Activated T-cell treated with anti-CD3 and anti-CD28 coated beads for 48 hours (primary cell): ENCODE measurements around the gene EFNA3.

ENCODE experiments used
- DNase-seq: peaks from one replicate; pipeline ENCODE4 v3.0.0-alpha.2; 2020; ENCODE audit warnings: low read depth

EFNA3 gene

DNA sequence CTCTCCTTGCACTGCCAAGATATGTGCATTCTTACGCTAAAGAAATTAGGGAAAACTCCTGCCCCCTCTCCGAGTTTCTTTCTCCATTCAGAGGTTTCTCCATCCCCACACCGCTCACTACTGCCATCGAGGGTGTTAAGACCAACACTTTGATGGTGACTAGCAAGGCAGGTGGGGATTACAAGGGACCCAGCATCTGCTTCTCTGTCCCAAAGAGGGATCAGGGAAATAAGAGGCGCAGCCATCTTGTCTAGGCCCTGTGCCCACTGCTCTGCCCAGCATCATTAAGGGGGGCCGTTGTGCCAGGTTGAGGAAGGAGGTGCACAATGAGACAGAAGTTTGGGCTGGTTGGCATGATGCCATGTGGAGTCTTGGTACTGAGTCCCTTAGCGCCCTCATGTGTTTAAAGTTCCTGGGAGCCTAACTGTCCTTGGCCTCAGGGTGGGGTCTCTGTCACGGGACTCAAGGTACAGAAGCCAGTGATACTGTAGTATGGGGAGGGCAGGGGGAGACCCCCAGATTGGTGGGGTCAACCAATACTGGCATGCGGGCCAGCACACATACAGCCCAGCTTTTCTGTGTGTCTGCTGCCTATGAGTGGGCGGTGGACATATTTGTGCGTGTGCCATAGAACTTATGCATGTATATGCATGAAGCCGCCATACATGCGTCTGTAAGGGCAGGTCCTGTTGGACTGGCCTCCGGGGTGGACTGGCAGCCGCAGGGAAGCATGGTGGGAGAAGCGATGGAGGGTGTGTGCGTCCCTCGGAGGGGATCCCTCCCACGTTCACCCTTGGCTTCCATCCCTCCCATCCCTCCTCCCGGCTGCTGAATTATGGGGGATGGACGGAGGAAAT lies 5.5 kb downstream of the EFNA3 start:
- no peak for DNase-seq

DNA sequence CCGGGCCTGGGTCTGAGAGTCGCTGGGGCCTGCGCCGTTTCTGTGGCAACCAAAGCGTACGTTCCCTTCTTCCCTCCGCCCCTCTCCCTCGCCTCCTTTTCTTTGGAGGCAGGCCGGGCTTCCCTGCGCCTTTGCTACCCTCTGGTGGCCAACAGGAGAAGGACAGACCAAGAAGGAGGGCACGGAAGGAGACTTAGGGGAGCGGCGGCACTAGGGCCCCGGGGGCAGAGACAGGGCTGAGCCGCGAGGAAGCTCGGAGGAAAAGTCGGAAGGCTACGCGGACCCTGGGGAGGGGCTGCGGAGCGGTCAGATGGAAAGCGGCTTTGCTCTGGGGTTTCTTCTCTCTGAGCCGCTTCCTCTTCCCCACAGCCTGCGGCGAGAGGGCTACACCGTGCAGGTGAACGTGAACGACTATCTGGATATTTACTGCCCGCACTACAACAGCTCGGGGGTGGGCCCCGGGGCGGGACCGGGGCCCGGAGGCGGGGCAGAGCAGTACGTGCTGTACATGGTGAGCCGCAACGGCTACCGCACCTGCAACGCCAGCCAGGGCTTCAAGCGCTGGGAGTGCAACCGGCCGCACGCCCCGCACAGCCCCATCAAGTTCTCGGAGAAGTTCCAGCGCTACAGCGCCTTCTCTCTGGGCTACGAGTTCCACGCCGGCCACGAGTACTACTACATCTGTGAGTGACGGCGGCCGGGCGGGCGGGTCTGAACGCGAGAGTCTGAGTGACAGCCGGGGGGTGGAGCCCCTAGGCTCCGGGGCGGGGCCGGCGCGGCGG lies 6.3 kb downstream of the EFNA3 start:
- DNase-seq, result peak; percentile 89

DNA sequence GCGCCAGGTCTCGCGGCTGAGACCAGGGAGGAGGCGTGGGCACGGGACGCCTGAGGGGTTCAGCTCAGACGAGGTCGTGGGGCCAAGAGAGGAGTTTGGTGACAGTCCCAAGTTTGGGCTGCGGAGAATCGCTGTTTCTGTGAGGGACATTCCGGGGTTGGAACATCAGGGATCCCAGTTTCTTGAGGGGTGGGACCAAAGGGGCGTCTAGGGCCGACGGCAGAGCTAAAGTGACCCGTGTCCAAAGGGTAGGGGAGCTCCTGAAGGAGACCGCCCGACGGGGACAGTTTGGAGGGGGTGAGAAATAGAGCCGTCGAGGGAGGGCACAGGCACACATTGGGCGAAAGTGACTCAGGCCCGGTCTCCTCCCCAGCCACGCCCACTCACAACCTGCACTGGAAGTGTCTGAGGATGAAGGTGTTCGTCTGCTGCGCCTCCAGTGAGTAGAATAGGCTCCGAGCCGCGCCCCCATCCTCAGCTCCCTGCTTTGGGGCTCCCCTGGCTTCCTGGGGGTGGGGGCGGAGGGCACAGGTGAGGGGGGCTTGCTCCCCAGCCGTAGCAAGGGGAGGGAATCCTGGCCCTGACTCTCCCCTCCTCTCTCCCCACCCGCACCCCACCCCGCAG lies 7.0 kb downstream of the EFNA3 start:
- DNase-seq, result peak; percentile 72

- peak; percentile 80 for DNase-seq
These were observed 7.6 kb downstream of the EFNA3 start for GRCh38 chr1:155086128-155086741.

GRCh38 chr1:155086856-155087535 lies 8.4 kb downstream of the EFNA3 start:
- DNase-seq, result no peak

DNA sequence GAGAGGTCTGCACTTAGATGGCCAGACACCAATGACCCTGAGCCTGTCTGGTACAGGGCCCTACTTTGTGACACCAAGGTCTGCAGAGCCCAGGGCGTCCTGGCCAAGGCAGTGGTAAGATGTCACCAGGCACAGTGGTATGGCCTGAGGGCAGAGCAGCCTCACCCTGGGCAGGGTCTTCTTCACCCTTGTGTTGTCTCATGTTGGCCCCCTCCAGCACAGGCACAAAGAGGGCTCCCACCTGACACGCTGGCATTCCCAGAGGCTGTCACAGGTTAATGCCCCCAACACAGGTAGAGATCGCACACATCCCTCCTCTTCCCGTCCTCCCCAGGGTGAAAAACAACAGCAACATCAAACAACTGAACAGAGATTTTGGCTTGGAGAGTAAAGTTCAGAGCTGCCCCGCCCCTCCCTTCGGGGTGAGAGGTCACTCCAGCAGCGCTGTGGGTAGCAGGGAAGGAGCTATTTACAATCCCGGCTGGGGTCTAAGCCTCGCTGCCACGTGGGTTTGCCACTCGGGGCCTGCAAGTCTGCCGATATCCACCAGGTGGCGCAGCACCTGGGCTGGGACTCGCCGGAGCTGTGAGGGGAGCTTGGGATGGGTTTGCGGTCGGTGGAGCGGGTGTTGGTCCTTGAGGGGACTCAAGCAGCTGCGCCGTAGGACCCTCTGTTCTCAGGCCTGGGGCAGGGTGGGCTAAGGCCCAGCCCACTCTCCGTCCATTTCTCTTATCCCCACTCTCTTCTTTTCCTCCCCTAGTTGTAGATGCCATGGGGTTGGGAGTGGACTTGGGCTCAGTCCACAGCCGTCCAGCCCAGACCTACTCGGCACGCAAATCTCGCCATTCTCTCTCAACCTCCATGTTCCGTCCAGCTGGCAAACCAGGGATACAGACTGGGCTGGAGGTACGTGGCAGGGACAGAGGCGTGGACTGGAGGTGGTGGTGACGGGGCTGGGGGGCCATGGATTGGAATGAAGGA lies 12.7 kb downstream of the EFNA3 start:
- DNase-seq, result peak; percentile 76

- no peak for DNase-seq
These were observed 13.5 kb downstream of the EFNA3 start for GRCh38 chr1:155092131-155092530.

DNA sequence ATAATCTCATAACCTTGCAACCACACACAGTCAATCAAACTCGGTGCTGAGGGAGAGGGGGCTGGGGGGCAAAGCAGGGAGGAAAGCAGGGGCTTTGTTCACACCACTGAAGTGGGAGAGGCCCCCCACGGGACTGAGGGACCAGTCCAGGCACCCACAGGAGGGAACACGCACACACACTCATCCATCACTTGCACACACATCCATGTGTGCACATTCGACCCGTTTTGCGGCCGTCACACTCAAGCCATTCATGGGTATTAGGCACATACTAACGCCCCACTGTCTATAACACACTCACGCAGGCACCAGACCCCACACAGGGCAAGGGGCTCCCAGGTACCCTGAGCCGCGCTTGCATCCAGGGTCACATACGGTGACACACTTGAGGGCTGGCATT lies 14.0 kb downstream of the EFNA3 start:
- DNase-seq, result no peak

DNA sequence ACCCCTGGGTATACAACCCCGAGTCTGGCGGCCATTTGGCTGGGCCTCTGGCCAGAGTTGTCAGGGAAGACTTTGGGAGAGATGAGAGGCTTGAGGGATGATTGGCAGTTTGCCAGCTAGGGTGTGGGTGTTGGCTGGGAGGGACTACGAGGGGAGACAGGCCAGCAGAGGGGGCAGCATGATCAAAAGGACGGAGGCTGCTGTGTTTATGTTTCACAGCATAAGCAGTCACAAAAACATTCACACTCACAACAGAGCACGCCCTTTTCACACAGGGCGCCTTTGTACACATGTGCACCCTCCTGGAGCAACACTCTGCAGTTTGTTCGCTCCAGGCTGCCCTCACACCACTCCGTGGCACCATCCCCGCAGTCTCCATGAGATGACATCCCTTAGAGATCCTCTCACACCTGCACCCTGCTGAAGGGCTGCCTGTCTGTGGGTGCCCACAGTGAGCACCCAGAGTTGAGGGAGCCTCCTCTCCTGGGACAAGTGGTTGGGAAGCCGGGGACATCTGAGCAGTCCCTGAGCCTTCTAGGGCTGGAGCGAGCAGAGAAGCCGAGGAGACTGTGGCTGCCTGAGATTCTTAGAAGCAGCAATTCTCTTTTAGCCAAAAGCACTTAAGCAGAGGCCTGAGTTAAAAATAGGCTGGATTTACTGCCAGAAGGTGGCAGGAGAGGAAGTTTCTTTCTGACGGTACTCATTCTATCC lies 15.4 kb downstream of the EFNA3 start:
- no peak for DNase-seq

- no peak for DNase-seq
These were observed 15.9 kb downstream of the EFNA3 start for GRCh38 chr1:155094622-155094948.

DNA sequence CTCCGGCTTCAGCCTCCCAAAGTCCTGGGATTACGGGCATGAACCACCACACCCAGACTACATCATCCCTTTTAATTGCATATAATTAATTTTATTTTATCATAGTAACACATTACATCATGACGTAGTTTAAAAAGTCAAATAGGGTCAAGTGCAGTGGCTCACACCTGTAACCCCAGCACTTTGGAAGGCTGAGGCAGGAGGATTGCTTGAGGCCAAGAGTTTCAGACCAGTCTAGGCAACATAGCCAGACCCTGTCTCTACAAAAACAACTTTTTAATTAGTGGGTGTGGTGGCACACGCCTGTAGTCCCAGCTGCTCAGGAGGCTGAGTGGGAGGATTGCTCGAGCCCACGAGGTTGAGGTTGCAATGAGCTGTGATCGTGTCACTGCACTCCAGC lies 20.7 kb downstream of the EFNA3 start:
- DNase-seq, result no peak

DNA sequence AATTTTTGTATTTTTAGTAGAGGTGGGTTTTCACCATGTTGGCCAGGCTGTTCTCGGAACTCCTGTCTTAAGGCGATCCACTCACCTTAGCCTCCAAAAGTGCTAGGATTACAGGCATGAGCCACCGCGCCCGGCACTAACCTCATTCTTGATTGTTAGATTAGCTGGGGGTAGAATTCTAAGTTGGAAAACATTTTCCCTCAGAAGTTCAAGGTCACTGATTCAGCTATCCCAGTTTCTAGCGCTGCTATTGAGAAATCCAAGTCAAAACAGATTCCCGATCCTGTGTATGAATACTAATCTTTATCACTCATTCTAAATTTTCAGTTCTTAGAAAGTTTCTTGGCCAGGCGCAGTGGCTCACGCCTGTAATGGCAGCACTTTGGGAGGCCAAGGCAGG lies 24.7 kb downstream of the EFNA3 start:
- no peak for DNase-seq

DNA sequence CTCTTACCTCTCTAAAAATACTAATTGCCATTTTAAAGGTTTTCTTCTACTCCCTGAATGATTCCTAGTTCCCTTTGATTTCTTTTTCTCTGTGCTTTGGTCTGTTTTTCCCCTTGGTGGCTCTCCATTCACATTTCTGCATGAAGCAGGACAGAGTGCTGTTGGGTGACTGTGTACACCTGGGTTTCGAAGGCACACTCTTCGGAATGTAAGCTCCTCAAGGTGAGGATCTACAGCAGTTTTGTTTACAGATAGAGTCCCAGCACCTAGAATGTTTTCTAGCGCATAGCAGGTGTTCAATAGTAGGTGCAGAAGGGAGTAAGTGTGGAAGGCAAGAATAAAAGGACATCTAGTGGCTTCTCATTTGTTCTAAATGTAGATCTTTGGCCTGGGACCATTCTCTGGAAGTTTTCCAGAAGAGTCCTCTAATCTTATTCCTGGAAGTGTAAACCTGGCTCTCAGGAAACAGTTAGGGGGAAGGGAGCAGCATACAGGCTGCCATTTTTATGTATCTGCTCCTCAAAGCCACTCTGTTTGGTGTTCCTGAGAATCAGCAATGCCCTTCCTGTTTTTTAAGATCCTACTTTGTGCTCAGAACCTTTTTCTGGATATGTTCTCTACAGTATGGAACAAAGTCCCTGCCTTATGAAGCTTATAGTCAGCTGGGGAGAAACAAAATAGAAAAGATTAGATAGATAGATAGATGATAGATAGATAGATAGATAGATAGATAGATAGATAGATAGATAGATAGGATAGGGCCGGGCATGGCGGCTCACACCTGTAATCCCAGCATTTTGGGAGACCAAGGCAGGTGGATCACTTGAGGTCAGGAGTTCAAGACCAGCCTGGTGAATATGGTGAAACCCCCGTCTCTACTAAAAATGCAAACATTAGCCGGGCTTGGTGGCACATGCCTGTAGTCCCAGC lies 26.2 kb downstream of the EFNA3 start:
- no peak for DNase-seq

- DNase-seq, result no peak
These were observed 27.0 kb downstream of the EFNA3 start for GRCh38 chr1:155105604-155106011.

DNA sequence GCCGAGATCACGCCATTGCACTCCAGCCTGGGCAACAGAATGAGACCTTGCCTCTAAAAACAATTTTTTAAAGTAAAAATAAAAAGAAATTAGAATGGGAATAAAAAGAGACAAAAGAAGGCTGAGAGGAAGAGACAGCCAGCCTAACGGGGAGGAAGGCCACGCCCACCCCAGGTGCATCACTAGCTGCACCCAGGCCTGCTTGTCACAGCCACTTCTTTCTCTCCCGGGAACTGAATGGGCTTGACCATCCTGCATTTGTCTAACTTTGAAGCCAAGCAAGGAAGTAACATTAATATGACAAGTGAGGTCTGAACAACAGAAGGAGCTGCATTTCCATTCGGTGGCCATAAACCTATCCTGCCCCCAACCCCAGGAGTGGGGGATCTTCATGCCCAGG lies 28.2 kb downstream of the EFNA3 start:
- DNase-seq, result no peak

DNA sequence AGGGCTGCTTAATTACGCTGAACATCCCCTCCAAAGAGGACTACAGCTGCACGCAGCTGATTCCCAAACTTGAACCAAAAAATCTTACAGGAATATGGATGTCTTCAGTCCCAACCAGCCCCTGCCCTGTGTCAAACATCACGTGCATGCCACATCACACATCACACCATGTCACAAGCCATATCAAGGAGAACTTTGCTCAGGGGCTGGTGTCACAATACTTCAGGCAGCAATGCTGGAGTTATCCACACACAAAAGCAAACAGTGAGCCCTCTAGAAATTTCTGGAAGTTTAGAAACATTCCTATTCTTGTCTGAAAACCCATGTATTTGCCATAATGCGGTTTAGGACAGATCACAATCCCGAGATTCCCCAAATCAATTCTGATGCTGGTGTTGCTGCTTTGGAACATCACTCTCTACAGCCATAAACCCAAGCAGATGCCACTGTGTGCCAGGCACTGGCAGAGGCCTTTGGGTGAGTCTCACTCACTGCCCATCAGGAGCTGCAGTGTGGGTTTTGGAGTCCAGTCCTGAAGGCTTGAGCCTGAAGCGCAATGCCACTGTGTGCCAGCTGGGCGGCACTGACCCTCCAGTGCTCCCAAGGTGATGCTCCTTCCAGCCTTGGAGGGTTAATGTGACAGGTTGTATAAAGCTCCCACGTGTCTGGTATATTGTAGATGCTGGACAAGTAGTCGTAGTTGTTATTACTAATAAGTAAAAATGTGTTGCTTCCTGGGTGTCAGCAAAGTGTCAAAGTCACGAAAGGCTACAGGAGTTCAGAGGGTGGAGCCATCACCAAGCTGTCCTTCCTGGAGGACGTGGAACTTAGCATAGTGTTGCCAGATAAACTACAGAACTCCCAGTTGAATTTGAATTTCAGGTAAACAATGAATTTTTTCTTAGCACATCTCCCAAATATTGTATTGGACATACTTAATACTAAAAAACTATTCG lies 28.9 kb downstream of the EFNA3 start:
- DNase-seq, result no peak

GRCh38 chr1:155108296-155108695 lies 29.7 kb downstream of the EFNA3 start:
- no peak for DNase-seq

DNA sequence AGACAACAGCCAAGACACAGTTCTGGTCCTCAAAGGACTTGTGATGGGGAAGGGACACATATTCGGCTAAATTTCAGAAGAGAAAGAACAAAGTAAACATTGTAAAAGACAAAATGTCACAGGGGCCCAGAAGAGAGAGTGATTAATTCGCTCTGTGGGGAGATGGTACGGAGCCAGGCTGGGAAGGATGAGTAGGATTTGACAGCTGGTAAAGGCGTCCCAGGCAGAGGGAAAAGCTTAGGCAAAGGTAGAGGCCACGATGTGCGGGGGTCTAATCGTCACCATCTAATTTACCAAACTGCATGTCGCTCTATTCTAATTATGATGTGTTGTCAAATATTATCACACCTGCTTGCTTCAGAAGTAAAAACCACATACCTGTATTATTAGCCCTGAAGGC lies 31.7 kb downstream of the EFNA3 start:
- DNase-seq, result no peak
